GM23248 (cell line): ENCODE data around the gene UBP1. TPM values are rescaled to one million over a fixed set of nuclear protein-coding genes. Genes with fewer than 3 reads are reported as not detected.
"Not testable (repeated sequence)": the region's sequence is repeated elsewhere in the genome, so short reads cannot be mapped to it uniquely, and the experiment has no call there.

ENCODE experiments used
- DNase-seq: peaks from one replicate; pipeline ENCODE4 v3.0.0-alpha.2; 2015
- H2AFZ ChIP-seq: fragments of 200-600 bp; sonication (generic); 2 replicates; pipeline ENCODE4 v1.6.1; 2016; ENCODE audit warnings: antibody characterized with exemption
- H3F3A ChIP-seq: fragments of 200-600 bp; sonication (generic); 2 replicates; pipeline ENCODE4 v1.6.1; 2016; ENCODE audit warnings: mild to moderate bottlenecking, antibody characterized with exemption, mixed run types; ENCODE audit not compliant: insufficient read depth
- H3K27ac ChIP-seq: fragments of 200-600 bp; sonication (generic); 2 replicates; pipeline ENCODE4 v1.5.1; 2016; ENCODE audit warnings: mild to moderate bottlenecking
- H3K27me3 ChIP-seq: fragments of 200-600 bp; sonication (generic); replicated peaks from 2 replicates; pipeline ENCODE4 v1.6.1; 2016; ENCODE audit warnings: mild to moderate bottlenecking; ENCODE audit not compliant: insufficient read depth
- H3K36me3 ChIP-seq: fragments of 200-600 bp; sonication (generic); 2 replicates; pipeline ENCODE4 v1.6.1; 2016; ENCODE audit warnings: low read depth, mild to moderate bottlenecking
- H3K4me1 ChIP-seq: fragments of 200-600 bp; sonication (generic); 2 replicates; pipeline ENCODE4 v1.6.1; 2016; ENCODE audit warnings: mild to moderate bottlenecking; ENCODE audit not compliant: insufficient read depth
- H3K4me2 ChIP-seq: fragments of 200-600 bp; sonication (generic); one replicate; pipeline ENCODE4 v1.6.1; 2016; ENCODE audit warnings: mild to moderate bottlenecking; ENCODE audit not compliant: unreplicated experiment
- H3K4me3 ChIP-seq: fragments of 200-600 bp; sonication (generic); 2 replicates; pipeline ENCODE4 v1.5.1; 2016; ENCODE audit warnings: mild to moderate bottlenecking
- H3K79me2 ChIP-seq: fragments of 200-600 bp; sonication (generic); 2 replicates; pipeline ENCODE4 v1.6.1; 2016; ENCODE audit warnings: mild to moderate bottlenecking; ENCODE audit not compliant: insufficient read depth
- H3K9ac ChIP-seq: fragments of 200-600 bp; sonication (generic); 2 replicates; pipeline ENCODE4 v1.6.1; 2016; ENCODE audit warnings: mild to moderate bottlenecking
- H3K9me2 ChIP-seq: fragments of 200-600 bp; sonication (generic); 2 replicates; pipeline ENCODE4 v1.6.1; 2016; ENCODE audit warnings: mixed run types, mild to moderate bottlenecking, moderate library complexity; ENCODE audit not compliant: insufficient read depth
- H3K9me3 ChIP-seq: fragments of 200-600 bp; sonication (generic); one replicate; pipeline ENCODE4 v1.6.1; 2017; ENCODE audit warnings: low read depth
- H4K20me1 ChIP-seq: fragments of 200-600 bp; sonication (generic); 2 replicates; pipeline ENCODE4 v1.6.0; 2016; ENCODE audit not compliant: insufficient read depth
- EZH2 ChIP-seq: fragments of 200-600 bp; sonication (generic); IDR thresholded peaks from 2 replicates; pipeline ENCODE4 v1.6.1; 2018; ENCODE audit warnings: antibody characterized with exemption, mild to moderate bottlenecking; ENCODE audit not compliant: insufficient read depth, poor library complexity, severe bottlenecking
- EZH2phosphoT487 ChIP-seq: fragments of 200-600 bp; sonication (generic); IDR thresholded peaks from 2 replicates; pipeline ENCODE4 v1.6.1; 2018; ENCODE audit warnings: antibody characterized with exemption, moderate library complexity, mild to moderate bottlenecking, low read depth; ENCODE audit not compliant: insufficient read depth
- WGBS, 2 experiments: methylation state at CpG; one replicate each; pipeline ENCODE4 v1.1.6; 2015 to 2017; ENCODE audit warnings: low lambda C conversion rate in 2 of 2, low coverage in 1 of 2; ENCODE audit errors: missing lambda C conversion rate in 2 of 2; 5-methylcytosine and 5-hydroxymethylcytosine counted together
- in situ Hi-C: fragments of 300-500 bp; cut with MboI; formaldehyde crosslinking; loops from 2 replicates; pipeline ENCODE4 v1.15.0; 2020
- polyA plus RNA-seq: library from polyadenylated mRNA; unstranded; fragments of >200 nt; fragmentation: Nextera tagmentation; extraction: Ambion mirVana; gene quantifications from 2 replicates; pipeline ENCODE4 v1.2.1, GENCODE V29; 2016
- total RNA-seq: library from RNA; depleted of rRNA; stranded (reverse); fragments of >200 nt; shearing (Covaris generic); gene quantifications from 2 replicates; pipeline ENCODE4 v1.2.3, GENCODE V29; 2014

The UBP1 gene
- total and polyA plus RNA-seq, 2 experiments from 2014 or later, result 12.5 to 38.7 TPM

GRCh38 chr3:33474896-33475295 lies 34.7 kb upstream of the UBP1 start:
- Histone ChIP-seq H4K20me1 (no peaks in the 10 kb centered on the region), H3K9me2 (no peaks in the 10 kb centered on the region), H3K27ac (no peak overlapping the region), H3K4me2 (no peak overlapping the region), H3K9me3 (no peaks in the 10 kb centered on the region), H3F3A (no peaks in the 10 kb centered on the region), H3K79me2 (no peaks in the 10 kb centered on the region), H3K4me3 (no peak overlapping the region), H3K36me3 (no peaks in the 10 kb centered on the region), H3K4me1 (no peaks in the 10 kb centered on the region), H2AFZ (no peak overlapping the region), H3K9ac (no peak overlapping the region), H3K27me3 (no peaks in the 10 kb centered on the region)
- TF ChIP-seq EZH2 (no peak), EZH2phosphoT487 (no peak)
- in situ Hi-C loops, result no loop called here
- DNase-seq, result no peak
- 58 to 64% methylated on average over 2 of the region's 2 CpGs for WGBS, 2 experiments

- TF ChIP-seq EZH2, result no peak
- no peak for TF ChIP-seq EZH2phosphoT487
- Histone ChIP-seq H3K9ac (no peak overlapping the region), H3K9me3 (no peaks in the 10 kb centered on the region), H3K27me3 (no peaks in the 10 kb centered on the region), H3K9me2 (no peaks in the 10 kb centered on the region), H3K4me1 (no peaks in the 10 kb centered on the region), H4K20me1 (no peaks in the 10 kb centered on the region), H3K4me3 (no peak overlapping the region), H3K79me2 (no peaks in the 10 kb centered on the region), H3K27ac (no peak overlapping the region), H3K36me3 (no peaks in the 10 kb centered on the region), H3F3A (no peaks in the 10 kb centered on the region), H3K4me2 (no peak overlapping the region), H2AFZ (no peak overlapping the region)
- 97 to 98% methylated on average over 2 of the region's 2 CpGs for WGBS, 2 experiments
- in situ Hi-C loops, result no loop called here
- no peak for DNase-seq
These were observed 33.6 kb upstream of the UBP1 start for GRCh38 chr3:33473813-33474212.

- Histone ChIP-seq H3K9me3 (no peaks in the 10 kb centered on the region), H3K36me3 (no peaks in the 10 kb centered on the region), H3K27ac (no peak overlapping the region), H3K4me1 (no peaks in the 10 kb centered on the region), H3K9me2 (no peaks in the 10 kb centered on the region), H4K20me1 (no peaks in the 10 kb centered on the region), H3K9ac (no peak overlapping the region), H3K27me3 (no peaks in the 10 kb centered on the region), H3K79me2 (no peaks in the 10 kb centered on the region), H3K4me3 (no peak overlapping the region), H3F3A (no peaks in the 10 kb centered on the region), H3K4me2 (no peak overlapping the region), H2AFZ (no peak overlapping the region)
- DNase-seq, result no peak
- no peak for TF ChIP-seq EZH2
- TF ChIP-seq EZH2phosphoT487, result no peak
- 76 to 83% methylated on average over 3 of the region's 3 CpGs for whole genome bisulfite sequencing, 2 experiments
- in situ Hi-C loops, result no loop called here
These were observed 27.6 kb upstream of the UBP1 start for GRCh38 chr3:33467786-33468185.

- Histone ChIP-seq H3F3A (no peaks in the 10 kb centered on the region), H3K9ac (no peak overlapping the region), H3K4me3 (no peak overlapping the region), H3K27ac (no peak overlapping the region), H2AFZ (no peak overlapping the region), H3K9me2 (no peaks in the 10 kb centered on the region), H3K36me3 (no peaks in the 10 kb centered on the region), H3K4me1 (no peaks in the 10 kb centered on the region), H3K79me2 (no peaks in the 10 kb centered on the region), H3K4me2 (no peak overlapping the region), H3K9me3 (no peaks in the 10 kb centered on the region), H3K27me3 (no peaks in the 10 kb centered on the region), H4K20me1 (no peaks in the 10 kb centered on the region)
- TF ChIP-seq EZH2, result no peak
- TF ChIP-seq EZH2phosphoT487, result no peak
- 55 to 74% methylated on average over 2 of the region's 2 CpGs for WGBS, 2 experiments
- in situ Hi-C loops, result no loop called here
- no peak for DNase-seq
These were observed 20.9 kb upstream of the UBP1 start for GRCh38 chr3:33461097-33461496.

- H4K20me1 ChIP-seq, H3K4me3 ChIP-seq, H3K36me3 ChIP-seq, H3K9me3 ChIP-seq, DNase-seq, H3K27ac ChIP-seq, H3K27me3 ChIP-seq, H2AFZ ChIP-seq, H3K9ac ChIP-seq, H3K79me2 ChIP-seq, H3K4me2 ChIP-seq, H3F3A ChIP-seq, H3K4me1 ChIP-seq, in situ Hi-C loops, H3K9me2 ChIP-seq: not testable (repeated sequence)
- 81 to 90% methylated on average over 4 of the region's 4 CpGs for WGBS, 2 experiments
These were observed 19.4 kb upstream of the UBP1 start for GRCh38 chr3:33459577-33459976.
